Measurements from ENCODE around the gene CDK18.

CDK18 gene

GRCh38 chr1:205532996-205533735, 28.7 kb downstream of the CDK18 start:
- TF ChIP-seq CTCF (IDR thresholded peaks at IDR 0.05; ENCODE audit: low read depth, low read length): no peak
- peak in 1 of 2 donors; percentile 25 for DNase-seq (ENCODE audit: low read depth in 2 of 2)
- no peak overlapping the region for H3K4me3 ChIP-seq (replicated peaks in 1 of 2; ENCODE audit: low read depth in 2 of 2, low read length in 2 of 2)

- DNase-seq (ENCODE audit: low read depth in 2 of 2): no peak
- no peak for TF ChIP-seq CTCF (IDR thresholded peaks at IDR 0.05; ENCODE audit: low read depth, low read length)
- no peak overlapping the region for H3K4me3 ChIP-seq (replicated peaks in 1 of 2; ENCODE audit: low read depth in 2 of 2, low read length in 2 of 2)
These were observed 29.4 kb downstream of the CDK18 start for GRCh38 chr1:205533748-205534443.

GRCh38 chr1:205534444-205534985, 30.0 kb downstream of the CDK18 start:
- no peak overlapping the region for H3K4me3 ChIP-seq (replicated peaks in 1 of 2; ENCODE audit: low read depth in 2 of 2, low read length in 2 of 2)
- no peak for TF ChIP-seq CTCF (IDR thresholded peaks at IDR 0.05; ENCODE audit: low read depth, low read length)
- no peak for DNase-seq (ENCODE audit: low read depth in 2 of 2)

- no peak for TF ChIP-seq CTCF (IDR thresholded peaks at IDR 0.05; ENCODE audit: low read depth, low read length)
- no peak for DNase-seq (ENCODE audit: low read depth in 2 of 2)
These were observed 30.6 kb downstream of the CDK18 start for GRCh38 chr1:205535096-205535495.

GRCh38 chr1:205535866-205536758, 31.6 kb downstream of the CDK18 start:
- no peak for DNase-seq (ENCODE audit: low read depth in 2 of 2)
- H3K4me3 ChIP-seq (replicated peaks in 1 of 2; ENCODE audit: low read depth in 2 of 2, low read length in 2 of 2): no peak overlapping the region
- no peak for TF ChIP-seq CTCF (IDR thresholded peaks at IDR 0.05; ENCODE audit: low read depth, low read length)

More at GRCh38 chr1:205535096-205535495, 30.6 kb downstream of the CDK18 start:
- no peak overlapping the region for H3K4me3 ChIP-seq (replicated peaks in 1 of 2; ENCODE audit: low read depth in 2 of 2, low read length in 2 of 2)

- no peak for DNase-seq (ENCODE audit: low read depth in 2 of 2)
- no peak overlapping the region for H3K4me3 ChIP-seq (replicated peaks in 1 of 2; ENCODE audit: low read depth in 2 of 2, low read length in 2 of 2)
- TF ChIP-seq CTCF (IDR thresholded peaks at IDR 0.05; ENCODE audit: low read depth, low read length): no peak
These were observed 32.4 kb downstream of the CDK18 start for GRCh38 chr1:205536759-205537361.
